GM18502 (cell line): ENCODE results near the gene PRDM2.
"Not testable (repeated sequence)": the region's sequence is repeated elsewhere in the genome, so short reads cannot be mapped to it uniquely, and the experiment has no call there.

Experiments
- ATAC-seq: cut with Tn5 transposase; IDR thresholded peaks from one replicate; pipeline ENCODE4 v1.9.1; 2021; ENCODE audit warnings: mild to moderate bottlenecking; ENCODE audit not compliant: unreplicated experiment, poor library complexity

Gene PRDM2, protein sequence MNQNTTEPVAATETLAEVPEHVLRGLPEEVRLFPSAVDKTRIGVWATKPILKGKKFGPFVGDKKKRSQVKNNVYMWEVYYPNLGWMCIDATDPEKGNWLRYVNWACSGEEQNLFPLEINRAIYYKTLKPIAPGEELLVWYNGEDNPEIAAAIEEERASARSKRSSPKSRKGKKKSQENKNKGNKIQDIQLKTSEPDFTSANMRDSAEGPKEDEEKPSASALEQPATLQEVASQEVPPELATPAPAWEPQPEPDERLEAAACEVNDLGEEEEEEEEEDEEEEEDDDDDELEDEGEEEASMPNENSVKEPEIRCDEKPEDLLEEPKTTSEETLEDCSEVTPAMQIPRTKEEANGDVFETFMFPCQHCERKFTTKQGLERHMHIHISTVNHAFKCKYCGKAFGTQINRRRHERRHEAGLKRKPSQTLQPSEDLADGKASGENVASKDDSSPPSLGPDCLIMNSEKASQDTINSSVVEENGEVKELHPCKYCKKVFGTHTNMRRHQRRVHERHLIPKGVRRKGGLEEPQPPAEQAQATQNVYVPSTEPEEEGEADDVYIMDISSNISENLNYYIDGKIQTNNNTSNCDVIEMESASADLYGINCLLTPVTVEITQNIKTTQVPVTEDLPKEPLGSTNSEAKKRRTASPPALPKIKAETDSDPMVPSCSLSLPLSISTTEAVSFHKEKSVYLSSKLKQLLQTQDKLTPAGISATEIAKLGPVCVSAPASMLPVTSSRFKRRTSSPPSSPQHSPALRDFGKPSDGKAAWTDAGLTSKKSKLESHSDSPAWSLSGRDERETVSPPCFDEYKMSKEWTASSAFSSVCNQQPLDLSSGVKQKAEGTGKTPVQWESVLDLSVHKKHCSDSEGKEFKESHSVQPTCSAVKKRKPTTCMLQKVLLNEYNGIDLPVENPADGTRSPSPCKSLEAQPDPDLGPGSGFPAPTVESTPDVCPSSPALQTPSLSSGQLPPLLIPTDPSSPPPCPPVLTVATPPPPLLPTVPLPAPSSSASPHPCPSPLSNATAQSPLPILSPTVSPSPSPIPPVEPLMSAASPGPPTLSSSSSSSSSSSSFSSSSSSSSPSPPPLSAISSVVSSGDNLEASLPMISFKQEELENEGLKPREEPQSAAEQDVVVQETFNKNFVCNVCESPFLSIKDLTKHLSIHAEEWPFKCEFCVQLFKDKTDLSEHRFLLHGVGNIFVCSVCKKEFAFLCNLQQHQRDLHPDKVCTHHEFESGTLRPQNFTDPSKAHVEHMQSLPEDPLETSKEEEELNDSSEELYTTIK (N-terminal part only)

DNA sequence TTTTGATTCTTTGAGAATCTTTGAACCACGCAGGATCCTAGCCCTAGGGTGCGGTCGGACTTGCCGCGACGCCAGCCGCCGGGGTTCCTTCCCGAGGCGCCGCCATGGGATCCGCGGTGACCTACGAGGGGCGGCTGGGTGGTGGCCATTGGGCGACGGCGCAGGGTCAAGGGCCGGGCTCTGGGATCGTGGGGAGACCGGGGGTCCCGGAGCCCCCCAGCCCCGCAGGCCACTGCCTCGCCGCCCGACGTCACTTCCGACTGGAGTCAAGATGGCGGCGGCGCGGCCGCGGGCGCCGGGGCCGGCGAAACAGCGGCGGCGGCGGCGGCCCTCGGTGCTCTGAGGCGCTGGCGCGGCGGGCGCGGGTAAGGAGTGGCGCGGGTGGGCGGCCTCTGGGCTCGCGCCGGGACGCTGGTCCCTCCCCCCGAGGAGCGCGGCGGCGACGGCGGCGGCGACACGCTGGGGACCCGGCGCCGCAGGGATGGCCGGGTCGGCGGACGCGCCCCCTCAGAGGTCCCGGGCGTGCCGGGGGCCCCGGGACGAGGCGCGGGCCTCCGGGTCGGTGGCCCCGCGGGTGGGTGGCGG is at the start of gene PRDM2:
Gene PRDM2, plus strand, starts transcription at position 253 of the 585 bp plus-strand sequence. CDS start 15,418 bp downstream, outside the sequence.
- peak; percentile 36 for ATAC-seq

DNA sequence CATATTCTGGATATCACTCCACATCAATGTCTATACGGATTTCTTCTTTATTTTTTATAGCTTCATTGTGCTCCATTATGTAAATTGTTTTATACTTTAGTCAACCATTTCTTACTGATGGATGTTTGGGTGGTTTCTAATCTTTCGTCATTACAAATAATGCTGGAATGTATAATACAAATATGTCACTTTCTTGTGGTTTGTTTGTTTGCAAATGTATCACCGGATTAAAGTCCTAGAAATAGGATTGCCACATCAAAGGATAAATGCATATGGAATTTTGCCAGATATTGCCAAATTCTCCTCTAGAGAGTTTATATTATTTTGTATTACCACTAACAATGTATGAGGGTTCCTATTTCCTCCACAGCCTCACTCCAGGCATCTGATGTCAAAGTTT is 48.7 kb upstream of the PRDM2 start:
- no peak for ATAC-seq

DNA sequence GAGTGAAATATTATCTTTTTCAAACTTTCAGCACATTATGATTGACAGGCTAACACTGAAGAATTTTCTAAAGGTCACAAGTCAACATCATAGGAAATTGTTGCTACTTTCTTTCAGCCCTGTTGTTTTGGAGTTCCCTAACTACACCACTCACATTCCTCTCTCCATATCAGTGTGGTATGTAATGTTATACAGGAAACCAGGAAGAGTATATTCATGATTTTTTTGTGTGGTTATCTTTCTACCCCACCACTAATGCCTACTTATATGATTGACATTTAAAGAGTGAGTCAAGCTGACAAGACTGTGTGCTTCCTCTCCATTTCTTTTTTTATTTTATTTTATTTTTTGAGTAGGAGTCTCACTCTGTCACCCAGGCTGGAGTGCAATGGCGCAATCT is 47.8 kb upstream of the PRDM2 start:
- ATAC-seq = no peak

DNA sequence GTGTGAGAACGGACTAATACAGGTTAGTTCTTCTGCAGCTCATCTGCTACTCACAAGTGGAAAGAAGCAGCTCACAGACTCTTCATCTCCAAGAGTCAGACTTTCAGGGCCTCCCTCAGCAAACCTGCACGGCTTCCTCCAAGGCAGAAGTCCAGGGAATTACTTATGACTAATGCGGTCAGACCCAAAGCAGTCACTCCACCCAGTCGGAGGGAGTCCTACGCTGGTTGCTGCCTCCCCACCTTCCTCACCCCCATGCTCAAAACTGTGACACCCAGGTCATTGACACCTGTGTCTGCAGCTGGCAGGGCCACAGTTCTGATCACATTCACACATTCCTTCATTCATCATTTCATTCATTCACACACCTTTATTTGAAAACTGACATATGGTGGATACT is 38.4 kb upstream of the PRDM2 start:
- ATAC-seq = no peak

DNA sequence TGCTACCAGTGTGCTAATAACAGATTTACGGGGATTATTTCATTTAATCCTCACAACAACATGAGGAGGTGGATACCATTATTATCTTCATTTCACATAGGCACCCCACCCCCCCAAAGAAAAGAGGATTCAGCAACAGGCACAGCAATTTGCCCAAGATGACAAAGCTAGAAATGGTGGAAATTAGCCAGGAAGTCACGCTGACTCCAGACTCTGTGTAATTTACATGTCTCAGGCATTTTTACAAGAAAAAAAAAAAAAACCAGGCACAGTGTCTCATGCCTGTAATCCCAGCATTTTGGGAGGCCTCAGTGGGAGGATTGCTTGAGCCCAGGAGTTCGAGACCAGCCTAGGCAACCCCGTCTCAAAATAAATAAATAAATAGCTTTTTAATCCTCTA is 37.5 kb upstream of the PRDM2 start:
- no peak for ATAC-seq

DNA sequence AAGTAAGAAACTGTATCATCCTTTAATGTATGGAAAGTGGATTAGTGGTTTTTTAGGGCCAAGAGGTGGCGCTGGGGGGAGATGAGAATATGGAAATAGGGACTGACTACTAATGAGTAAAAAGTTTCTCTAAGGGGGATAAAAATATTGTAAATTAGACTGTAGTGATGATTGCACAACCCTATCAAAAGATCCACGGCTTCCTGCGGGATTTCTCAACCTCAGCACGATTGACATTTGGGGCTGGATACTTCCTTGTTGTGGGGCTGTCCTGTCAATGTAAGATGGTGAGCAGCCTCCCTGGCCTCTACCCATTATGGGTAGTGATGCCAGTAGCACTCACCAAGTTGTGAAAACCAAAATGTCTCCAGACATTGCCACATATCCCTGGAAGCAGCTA is 36.0 kb upstream of the PRDM2 start:
- no peak for ATAC-seq

DNA sequence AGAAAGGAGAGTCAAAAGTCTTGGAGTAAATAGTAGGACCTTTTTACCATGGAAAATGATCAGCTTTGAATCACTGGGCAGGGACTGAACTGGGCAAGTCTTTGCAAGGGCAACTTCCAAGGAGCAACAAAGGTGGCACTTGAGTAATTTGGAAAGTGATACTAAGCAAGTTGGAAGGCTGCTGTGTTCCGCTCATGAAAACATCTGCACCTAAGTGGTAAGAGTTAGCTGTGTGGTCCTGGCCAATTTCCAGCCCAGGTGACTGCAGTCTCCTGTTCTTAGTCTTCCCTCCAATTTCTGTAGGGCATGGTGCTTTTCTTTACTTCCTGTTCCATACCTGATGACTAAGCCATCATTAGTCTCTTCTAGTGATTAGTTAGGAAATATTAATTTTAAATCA is 35.5 kb upstream of the PRDM2 start:
- no peak for ATAC-seq

DNA sequence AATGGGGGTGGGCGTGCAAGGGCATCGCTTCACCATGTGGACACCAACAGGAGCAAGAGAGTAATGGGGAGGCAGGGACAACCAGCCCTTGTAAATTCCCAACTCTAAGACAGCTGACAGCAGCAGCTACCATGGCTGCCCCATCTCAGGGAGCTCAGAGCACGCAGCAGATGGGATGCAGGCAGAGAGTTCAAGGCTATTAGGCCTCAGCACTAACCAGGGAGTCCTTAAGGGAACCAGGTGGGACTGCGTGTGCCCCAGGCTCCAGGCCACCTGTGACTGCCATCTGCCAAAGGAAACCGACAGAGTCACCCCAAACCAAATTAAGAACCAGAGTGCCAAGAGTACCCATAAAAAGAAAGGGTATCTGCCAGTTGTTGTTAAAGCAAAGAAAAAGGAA is 33.7 kb upstream of the PRDM2 start:
- no peak for ATAC-seq

DNA sequence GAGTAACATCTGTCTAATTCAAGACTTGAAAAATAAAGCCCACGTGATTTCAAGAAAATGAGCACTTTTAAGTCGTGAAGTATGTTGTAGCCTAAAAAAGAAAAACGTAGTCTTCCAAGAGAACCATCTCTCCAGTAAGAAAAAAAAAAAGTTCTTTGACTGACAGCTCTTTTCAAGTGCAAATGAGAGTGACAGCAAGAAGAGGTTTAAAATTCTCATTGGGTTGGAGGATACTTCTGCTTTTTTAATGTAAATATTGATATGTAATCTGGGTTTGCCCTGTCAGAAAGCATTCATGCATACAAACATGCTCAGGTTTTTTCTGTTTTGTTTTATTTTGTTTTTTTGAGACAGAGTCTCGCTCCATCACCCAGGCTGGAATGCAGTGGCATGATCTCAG is 32.3 kb upstream of the PRDM2 start:
- ATAC-seq = no peak

DNA sequence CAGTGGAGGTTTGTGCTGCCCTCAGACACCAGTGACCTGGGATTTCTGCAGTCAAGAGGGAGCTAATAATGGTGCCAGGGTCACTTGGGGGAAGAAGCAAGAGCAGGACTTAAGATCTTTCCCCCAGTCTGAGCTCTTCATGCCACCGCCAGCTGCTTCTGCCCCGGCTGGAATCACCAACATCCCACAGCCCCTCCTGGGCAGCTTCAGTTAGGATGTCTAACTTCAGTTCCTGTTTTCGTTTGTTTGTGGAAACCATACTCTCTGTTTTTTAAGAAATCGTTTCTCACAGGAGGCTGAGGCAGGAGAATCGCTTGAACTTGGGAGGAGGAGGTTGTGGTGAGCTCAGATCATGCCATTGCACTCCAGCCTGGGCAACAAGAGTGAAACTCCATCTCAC is 25.6 kb upstream of the PRDM2 start:
- no peak for ATAC-seq

DNA sequence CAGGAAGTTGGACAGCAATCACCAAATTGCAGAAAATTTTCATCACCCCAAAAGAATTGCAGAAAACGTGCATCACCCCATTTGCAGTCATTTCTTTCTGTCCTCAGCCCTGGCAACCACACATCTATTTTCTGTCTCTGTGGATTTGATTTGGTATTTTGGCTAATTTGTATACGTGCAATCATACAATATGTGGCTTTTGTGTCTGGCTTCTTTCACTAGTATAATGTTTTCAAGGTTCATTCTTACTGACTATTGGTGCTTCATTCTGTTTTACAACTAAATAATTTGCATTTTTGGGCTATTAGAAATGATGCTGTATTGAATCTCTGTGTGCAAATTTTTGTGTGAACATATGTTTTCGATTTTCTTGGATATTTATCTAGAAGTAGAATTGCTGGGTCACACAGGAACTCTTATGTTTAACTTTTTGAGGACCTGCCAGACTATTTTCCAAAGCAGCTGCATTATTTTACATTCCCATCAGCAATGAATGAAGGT is 24.8 kb upstream of the PRDM2 start:
- no peak for ATAC-seq

DNA sequence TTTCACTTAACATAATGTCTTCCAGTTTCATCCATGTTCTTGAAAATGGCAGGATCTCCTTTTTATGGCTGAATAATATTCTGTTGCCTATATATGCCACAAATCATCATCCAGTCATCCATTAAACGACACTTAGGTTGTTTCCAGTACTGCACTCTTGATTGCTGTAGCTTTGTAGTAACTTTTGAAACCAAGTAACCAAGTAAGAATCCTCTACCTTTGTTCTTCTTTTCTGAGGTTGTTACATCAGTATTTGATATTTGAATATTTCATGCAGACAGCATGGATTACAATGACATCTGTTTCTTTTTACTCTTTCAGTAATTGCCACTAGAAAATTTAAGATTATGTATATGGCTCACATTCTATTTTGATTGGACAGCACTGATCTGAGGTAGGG is 22.1 kb upstream of the PRDM2 start:
- no peak for ATAC-seq

DNA sequence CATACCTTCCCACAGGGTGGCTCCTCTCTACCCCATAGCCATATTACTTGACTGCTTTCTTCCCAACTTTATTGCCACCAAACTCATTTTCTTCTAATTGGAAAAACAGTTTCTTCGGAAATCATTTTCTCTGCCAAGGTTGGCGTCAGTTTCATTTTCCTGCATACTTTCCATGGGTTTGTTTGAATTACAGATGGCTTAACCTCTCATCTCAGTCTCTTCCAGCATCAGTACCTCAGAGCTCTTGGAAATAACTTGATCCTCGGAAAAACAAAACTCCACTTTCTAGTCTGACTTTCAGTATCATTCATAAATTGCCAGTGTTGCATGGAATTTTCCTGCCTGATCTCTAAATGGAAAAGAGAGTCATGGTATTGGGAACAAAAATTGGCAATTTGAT is 20.3 kb upstream of the PRDM2 start:
- ATAC-seq = no peak

DNA sequence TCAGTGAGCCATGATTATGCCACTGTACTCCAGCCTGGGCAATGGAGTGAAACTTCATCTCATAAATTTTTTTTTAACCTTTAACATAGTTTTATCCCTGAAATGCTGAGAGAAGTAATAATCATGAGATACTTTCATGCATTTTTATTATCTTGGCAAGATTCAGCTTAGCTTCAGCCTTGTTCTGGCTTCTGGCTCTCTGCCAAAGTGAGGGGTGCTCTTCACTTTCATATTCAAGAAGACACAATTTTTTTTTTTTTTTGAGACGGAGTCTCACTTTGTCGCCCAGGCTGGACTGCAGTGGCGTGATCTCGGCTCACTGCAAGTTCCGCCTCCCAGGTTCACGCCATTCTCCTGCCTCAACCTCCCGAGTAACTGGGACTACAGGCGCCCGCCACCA is 19.4 kb upstream of the PRDM2 start:
- not testable (repeated sequence) for ATAC-seq

DNA sequence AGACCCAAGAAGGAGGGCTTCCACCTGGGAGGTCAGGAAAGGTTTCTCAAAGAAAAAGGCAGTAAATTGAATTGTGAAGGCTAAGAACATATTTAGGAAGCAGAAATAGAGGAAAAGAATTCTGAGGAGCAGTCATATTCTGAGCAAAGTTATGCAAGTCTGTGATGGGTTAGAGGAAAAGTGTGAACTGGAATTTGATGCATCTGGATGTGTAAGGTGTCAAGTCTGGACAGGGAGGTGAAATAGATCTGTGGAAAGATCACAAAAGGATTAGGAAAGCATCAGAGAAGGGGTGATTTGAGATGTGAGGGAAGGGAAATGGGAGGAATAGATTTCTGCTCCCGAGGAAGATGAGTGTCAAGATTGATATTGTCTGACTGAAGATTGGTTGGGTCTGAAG is 18.1 kb upstream of the PRDM2 start:
- ATAC-seq = no peak

DNA sequence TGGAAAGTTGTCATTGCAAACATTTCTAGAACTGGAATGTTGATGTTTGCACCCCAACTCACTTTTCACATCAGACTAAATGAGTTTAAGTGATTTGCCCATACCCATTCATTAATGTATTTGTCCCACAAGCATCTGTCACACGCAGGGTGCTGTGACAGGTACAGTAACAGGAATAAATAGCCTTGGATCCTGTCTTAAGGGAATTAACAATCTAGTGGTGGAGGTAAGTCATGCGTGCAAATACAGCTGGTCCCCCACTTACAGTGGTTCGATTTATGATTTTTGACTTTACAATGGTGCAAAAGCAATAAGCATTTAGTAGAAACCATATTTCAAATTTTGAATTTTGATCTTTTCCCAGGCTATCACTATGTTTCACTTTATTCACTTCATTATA is 17.5 kb upstream of the PRDM2 start:
- no peak for ATAC-seq

DNA sequence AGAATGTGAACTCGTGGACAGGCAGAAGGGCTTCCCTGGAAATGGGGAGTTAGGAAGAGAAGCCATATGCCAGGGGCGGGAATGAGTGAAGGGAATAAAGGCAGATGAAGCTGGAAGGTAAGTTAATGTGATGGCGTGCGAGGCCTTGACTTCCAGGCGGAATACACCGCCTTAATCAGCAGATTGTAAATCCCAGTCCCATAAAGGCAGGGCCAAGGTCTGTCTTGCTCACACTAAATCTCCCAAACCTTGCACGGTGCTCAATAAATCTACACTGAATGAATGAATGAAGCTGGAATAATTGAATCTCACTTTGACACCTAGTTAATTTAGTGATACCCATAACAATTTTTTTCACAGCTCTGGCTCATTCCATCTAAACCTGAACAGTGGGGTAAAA is 16.8 kb upstream of the PRDM2 start:
- ATAC-seq = no peak

DNA sequence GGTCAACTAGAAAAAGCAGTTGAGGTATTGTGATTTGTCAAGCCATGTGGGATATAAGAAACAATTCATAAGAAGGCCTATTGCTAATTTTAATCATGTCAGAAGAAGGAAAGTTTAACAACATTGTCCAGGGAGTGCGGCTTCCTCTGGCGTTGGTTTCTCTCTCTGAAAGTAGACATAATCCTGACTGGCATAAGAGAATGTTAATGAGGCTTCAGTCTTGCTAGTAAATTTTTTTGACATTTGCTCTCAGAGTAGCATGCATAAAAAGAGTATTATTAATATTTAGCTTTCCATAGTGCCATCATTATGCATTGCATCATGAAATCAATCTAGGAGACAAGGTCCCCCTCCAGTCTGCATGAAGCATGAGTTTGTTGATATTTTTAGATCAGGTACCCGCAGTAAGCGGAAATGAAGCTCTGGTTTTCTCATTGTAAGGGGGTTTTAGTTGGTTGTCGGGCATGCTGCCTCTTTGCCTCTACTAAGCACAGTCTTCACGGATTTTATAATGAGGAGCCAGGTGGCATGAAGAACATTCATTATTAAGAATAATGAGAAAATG is 12.8 kb upstream of the PRDM2 start:
- no peak for ATAC-seq

DNA sequence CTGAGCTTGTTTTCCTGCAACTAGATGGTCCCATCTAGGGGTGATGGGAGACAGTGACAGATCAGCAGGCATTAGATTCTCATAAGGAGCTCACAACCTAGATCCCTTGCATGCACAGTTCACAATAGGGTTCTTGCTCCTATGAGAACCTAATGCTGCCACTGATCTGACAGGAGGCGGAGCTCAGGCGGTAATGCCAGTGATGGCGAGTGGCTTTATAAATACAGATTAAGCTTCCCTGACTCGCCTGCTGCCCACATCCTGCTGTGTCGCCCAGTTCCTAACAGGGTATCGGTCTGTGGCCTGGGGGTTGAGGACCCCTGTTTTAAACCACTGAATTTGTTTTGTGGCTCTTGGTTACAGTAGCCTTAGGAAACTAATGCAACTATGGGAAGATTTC is 6.9 kb upstream of the PRDM2 start:
- not testable (repeated sequence) for ATAC-seq
